ENCODE measurements around the gene INPP5D. TPM values are rescaled to one million over a fixed set of nuclear protein-coding genes. Genes with fewer than 3 reads are reported as not detected.

Gene INPP5D
- total and polyA plus RNA-seq, 2 donors (not counting 1 experiment from before 2014, with no cell fraction given), result 0.01 to 0.33 TPM

GRCh38 chr2:233226511-233227031, 166.4 kb downstream of the INPP5D start:
- H3K27ac ChIP-seq (ENCODE audit: insufficient read depth, low read length), result no peak overlapping the region
- H3K4me2 ChIP-seq (ENCODE audit: extremely low read depth, insufficient read depth, low read length), result no peak overlapping the region
- no peak for TF ChIP-seq CTCF (conservative IDR thresholded peaks at IDR 0.05 in 1 of 2, IDR thresholded peaks at IDR 0.05 in 1 of 2; ENCODE audit: low read depth in 1 of 2, low read length in 2 of 2)
- TF ChIP-seq EZH2 (IDR thresholded peaks at IDR 0.05; ENCODE audit: low read length, missing control alignments), result no peak
- H3K27me3 ChIP-seq (ENCODE audit: control insufficient read depth, insufficient read depth, low read length), result no peaks in the 10 kb centered on the region
- H3K79me2 ChIP-seq (ENCODE audit: control insufficient read depth, insufficient read depth, low read length), result no peaks in the 10 kb centered on the region
- H3K4me1 ChIP-seq (ENCODE audit: control insufficient read depth, extremely low read depth, insufficient read depth, low read length), result no peaks in the 10 kb centered on the region
- H2AFZ ChIP-seq (ENCODE audit: low read length), result no peak overlapping the region
- no peaks in the 10 kb centered on the region for H3K36me3 ChIP-seq (ENCODE audit: control insufficient read depth, insufficient read depth, low read length)
- H3K4me3 ChIP-seq (replicated peaks in 1 of 4; ENCODE audit: control extremely low read depth in 1 of 4, insufficient read depth in 1 of 4, low read depth in 3 of 4, low read length in 4 of 4), result no peak overlapping the region
- no peak for DNase-seq (ENCODE audit: low read depth in 2 of 2)
- no peak overlapping the region for H3K9ac ChIP-seq (ENCODE audit: insufficient read depth, low read length)
- H4K20me1 ChIP-seq (ENCODE audit: control insufficient read depth, extremely low read depth, insufficient read depth, low read length), result no peaks in the 10 kb centered on the region
- H3K9me3 ChIP-seq (ENCODE audit: control insufficient read depth, insufficient read depth, low read depth, low read length), result no peaks in the 10 kb centered on the region

- H3K9ac ChIP-seq (ENCODE audit: insufficient read depth, low read length), result no peak overlapping the region
- no peak overlapping the region for H2AFZ ChIP-seq (ENCODE audit: low read length)
- H3K36me3 ChIP-seq (ENCODE audit: control insufficient read depth, insufficient read depth, low read length), result no peaks in the 10 kb centered on the region
- H3K79me2 ChIP-seq (ENCODE audit: control insufficient read depth, insufficient read depth, low read length), result no peaks in the 10 kb centered on the region
- H4K20me1 ChIP-seq (ENCODE audit: control insufficient read depth, extremely low read depth, insufficient read depth, low read length), result no peaks in the 10 kb centered on the region
- no peak overlapping the region for H3K4me3 ChIP-seq (replicated peaks in 1 of 4; ENCODE audit: control extremely low read depth in 1 of 4, insufficient read depth in 1 of 4, low read depth in 3 of 4, low read length in 4 of 4)
- H3K27me3 ChIP-seq (ENCODE audit: control insufficient read depth, insufficient read depth, low read length), result no peaks in the 10 kb centered on the region
- no peaks in the 10 kb centered on the region for H3K4me1 ChIP-seq (ENCODE audit: control insufficient read depth, extremely low read depth, insufficient read depth, low read length)
- H3K27ac ChIP-seq (ENCODE audit: insufficient read depth, low read length), result no peak overlapping the region
- no peak for TF ChIP-seq EZH2 (IDR thresholded peaks at IDR 0.05; ENCODE audit: low read length, missing control alignments)
- TF ChIP-seq CTCF (conservative IDR thresholded peaks at IDR 0.05 in 1 of 2, IDR thresholded peaks at IDR 0.05 in 1 of 2; ENCODE audit: low read depth in 1 of 2, low read length in 2 of 2), result no peak
- DNase-seq (ENCODE audit: low read depth in 2 of 2), result no peak
- H3K9me3 ChIP-seq (ENCODE audit: control insufficient read depth, insufficient read depth, low read depth, low read length), result no peaks in the 10 kb centered on the region
- H3K4me2 ChIP-seq (ENCODE audit: extremely low read depth, insufficient read depth, low read length), result no peak overlapping the region
These were observed 167.3 kb downstream of the INPP5D start for GRCh38 chr2:233227346-233227978.

GRCh38 chr2:233228376-233228775, 168.2 kb downstream of the INPP5D start:
- no peaks in the 10 kb centered on the region for H3K79me2 ChIP-seq (ENCODE audit: control insufficient read depth, insufficient read depth, low read length)
- H4K20me1 ChIP-seq (ENCODE audit: control insufficient read depth, extremely low read depth, insufficient read depth, low read length), result no peaks in the 10 kb centered on the region

More at GRCh38 chr2:233228376-233228775, 168.2 kb downstream of the INPP5D start:
- Histone ChIP-seq H3K4me2 (ENCODE audit: extremely low read depth, insufficient read depth, low read length) (no peak overlapping the region), H3K9ac (ENCODE audit: insufficient read depth, low read length) (no peak overlapping the region), H3K36me3 (ENCODE audit: control insufficient read depth, insufficient read depth, low read length) (no peaks in the 10 kb centered on the region), H2AFZ (ENCODE audit: low read length) (no peak overlapping the region), H3K27me3 (ENCODE audit: control insufficient read depth, insufficient read depth, low read length) (no peaks in the 10 kb centered on the region), H3K4me1 (ENCODE audit: control insufficient read depth, extremely low read depth, insufficient read depth, low read length) (no peaks in the 10 kb centered on the region), H3K4me3 (replicated peaks in 1 of 4; ENCODE audit: control extremely low read depth in 1 of 4, insufficient read depth in 1 of 4, low read depth in 3 of 4, low read length in 4 of 4) (no peak overlapping the region), H3K9me3 (ENCODE audit: control insufficient read depth, insufficient read depth, low read depth, low read length) (no peaks in the 10 kb centered on the region), H3K27ac (ENCODE audit: insufficient read depth, low read length) (no peak overlapping the region)
- no peak for DNase-seq (ENCODE audit: low read depth in 2 of 2)
- no peak for TF ChIP-seq EZH2 (IDR thresholded peaks at IDR 0.05; ENCODE audit: low read length, missing control alignments)
- no peak for TF ChIP-seq CTCF (conservative IDR thresholded peaks at IDR 0.05 in 1 of 2, IDR thresholded peaks at IDR 0.05 in 1 of 2; ENCODE audit: low read depth in 1 of 2, low read length in 2 of 2)

All from fibroblast of lung (primary cell).